ENCODE results near the gene RUSC1.

Gene RUSC1

GRCh38 chr1:155308493-155309422 lies 11.9 kb upstream of the RUSC1 start, which contains the start of gene FDPS:
Gene FDPS, plus strand, starts transcription at chr1:155308866. Its CDS starts 924 bp downstream, at chr1:155309790.
- CTCF ChIA-PET, result interaction anchor here (0.8 to 5.6 kb wide), 13 partner anchors 13 to 102 kb away, joined by 3 to 101 read pairs (median 4); partner anchors contain the start of genes CLK2, HCN3 and THBS3
- POLR2A ChIA-PET, result interaction anchor here (1.1 kb wide), 1 partner anchor 15 kb away, joined by 9 read pairs; no protein-coding TSS in a partner anchor
- peak; percentile 94 for DNase-seq (ENCODE audit: low read depth, low spot score)
- H3K4me3 ChIP-seq (ENCODE audit: low read depth, low read length), result peak within 1 kb of the TSS; percentile 84
- TF ChIP-seq CTCF (IDR thresholded peaks at IDR 0.05; ENCODE audit: insufficient read depth, low read length, missing control alignments), result no peak

GRCh38 chr1:155309423-155310021 lies 11.2 kb upstream of the RUSC1 start:
- ChIA-PET POLR2A (no interaction called here), CTCF (interaction anchor here (1.3 to 5.5 kb wide), 4 partner anchors 14 to 137 kb away, joined by 3 to 37 read pairs (median 4); partner anchors contain the start of gene KRTCAP2)
- DNase-seq (ENCODE audit: low read depth, low spot score), result no peak
- TF ChIP-seq CTCF (IDR thresholded peaks at IDR 0.05; ENCODE audit: insufficient read depth, low read length, missing control alignments), result no peak
- peak overlapping the region; percentile 84 for H3K4me3 ChIP-seq (ENCODE audit: low read depth, low read length)

DNA sequence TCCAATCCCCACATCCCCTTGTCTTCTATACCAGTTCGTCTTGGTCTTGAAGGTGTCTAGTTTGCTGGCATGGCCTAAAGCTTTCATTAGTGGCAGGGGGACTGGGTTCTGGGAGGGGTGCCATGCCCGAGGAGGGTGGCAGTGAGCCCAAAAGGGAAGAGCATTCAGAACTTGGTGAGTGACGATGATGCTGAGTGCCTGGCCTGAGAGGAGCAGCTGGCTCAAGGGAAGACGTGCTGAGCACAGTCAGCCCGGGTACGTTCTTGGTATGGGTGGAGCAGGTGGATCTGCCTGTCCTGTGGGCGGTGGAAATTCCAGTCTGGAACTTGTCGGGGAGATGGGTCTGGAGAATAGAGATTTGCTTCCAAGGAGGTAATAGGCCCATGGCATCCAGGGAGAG lies 7.4 kb upstream of the RUSC1 start:
- ChIA-PET POLR2A (interaction anchor here (0.7 kb wide), 1 partner anchor 41 kb away, joined by 3 read pairs; no protein-coding TSS in a partner anchor), CTCF (interaction anchor here (2.6 to 5.5 kb wide), 2 partner anchors 10 to 63 kb away, joined by 16 to 37 read pairs; no protein-coding TSS in a partner anchor)
- H3K4me3 ChIP-seq (ENCODE audit: low read depth, low read length), result no peak overlapping the region
- DNase-seq (ENCODE audit: low read depth, low spot score), result no peak
- TF ChIP-seq CTCF (IDR thresholded peaks at IDR 0.05; ENCODE audit: insufficient read depth, low read length, missing control alignments), result no peak

DNA sequence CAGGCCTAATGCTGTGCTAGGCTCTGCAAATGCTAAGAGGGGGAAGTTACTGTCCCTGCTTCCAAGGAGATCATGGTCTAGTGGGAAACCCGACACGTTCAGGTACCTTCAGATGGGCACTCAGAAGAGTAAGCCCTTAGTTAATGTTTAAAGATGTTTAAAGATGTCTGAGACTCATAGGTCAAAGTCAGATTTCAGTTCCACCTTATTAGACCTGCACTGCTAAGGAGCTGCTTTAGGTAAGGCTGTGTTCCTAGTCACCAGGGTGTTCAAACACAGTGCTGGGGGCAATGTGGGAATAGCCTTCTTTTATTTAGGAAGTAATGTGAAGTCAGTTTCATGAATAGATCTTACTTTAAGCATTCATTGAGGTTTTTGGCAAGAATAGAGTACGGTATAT lies 3.8 kb upstream of the RUSC1 start:
- TF ChIP-seq CTCF (IDR thresholded peaks at IDR 0.05; ENCODE audit: insufficient read depth, low read length, missing control alignments), result no peak
- ChIA-PET POLR2A (no interaction called here), CTCF (interaction anchor here (1.0 to 1.9 kb wide), 4 partner anchors 40 to 73 kb away, joined by 3 to 7 read pairs (median 6); partner anchors contain the start of gene HCN3)
- H3K4me3 ChIP-seq (ENCODE audit: low read depth, low read length), result no peak overlapping the region
- DNase-seq (ENCODE audit: low read depth, low spot score), result no peak

- ChIA-PET POLR2A (no interaction called here), CTCF (interaction anchor here (13.1 kb wide), 1 partner anchor 66 kb away, joined by 253 read pairs; the partner anchor contains the start of gene ENTREP3)
- no peak for DNase-seq (ENCODE audit: low read depth, low spot score)
- no peak overlapping the region for H3K4me3 ChIP-seq (ENCODE audit: low read depth, low read length)
- no peak for TF ChIP-seq CTCF (IDR thresholded peaks at IDR 0.05; ENCODE audit: insufficient read depth, low read length, missing control alignments)
Observed at GRCh38 chr1:155318082-155318481, 2.6 kb upstream of the RUSC1 start.

Data from AG04449 (cell line).